GM19043 (cell line): Measurements from ENCODE around the gene DCST2.

Source experiments
- ATAC-seq: cut with Tn5 transposase; IDR thresholded peaks from one replicate; pipeline ENCODE4 v1.9.1; 2021; ENCODE audit warnings: low read depth; ENCODE audit not compliant: unreplicated experiment

Gene DCST2

DNA sequence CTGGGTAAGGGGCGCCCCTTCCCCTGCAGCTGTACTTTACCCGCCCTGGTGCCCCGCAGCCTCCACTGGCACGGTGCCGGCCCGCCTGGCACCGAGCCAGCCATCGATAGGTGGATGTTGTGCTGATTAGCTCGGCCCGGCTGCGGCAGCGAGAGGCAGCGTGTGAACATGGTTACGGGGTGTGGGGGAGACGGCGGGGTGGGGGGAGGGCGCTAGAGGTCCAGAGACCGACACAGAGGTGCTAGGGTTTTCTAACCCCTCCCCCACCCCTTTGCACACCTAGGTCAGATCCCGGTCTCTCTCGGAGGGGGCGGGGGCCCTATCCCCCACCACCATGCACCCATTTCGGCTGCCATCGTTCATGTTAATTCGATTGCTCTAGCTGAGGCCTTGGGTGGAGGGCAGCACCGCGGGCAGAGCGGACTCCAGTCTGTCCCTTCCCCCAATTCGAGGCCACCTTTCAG is 36.6 kb upstream of the DCST2 start:
- ATAC-seq = no peak

DNA sequence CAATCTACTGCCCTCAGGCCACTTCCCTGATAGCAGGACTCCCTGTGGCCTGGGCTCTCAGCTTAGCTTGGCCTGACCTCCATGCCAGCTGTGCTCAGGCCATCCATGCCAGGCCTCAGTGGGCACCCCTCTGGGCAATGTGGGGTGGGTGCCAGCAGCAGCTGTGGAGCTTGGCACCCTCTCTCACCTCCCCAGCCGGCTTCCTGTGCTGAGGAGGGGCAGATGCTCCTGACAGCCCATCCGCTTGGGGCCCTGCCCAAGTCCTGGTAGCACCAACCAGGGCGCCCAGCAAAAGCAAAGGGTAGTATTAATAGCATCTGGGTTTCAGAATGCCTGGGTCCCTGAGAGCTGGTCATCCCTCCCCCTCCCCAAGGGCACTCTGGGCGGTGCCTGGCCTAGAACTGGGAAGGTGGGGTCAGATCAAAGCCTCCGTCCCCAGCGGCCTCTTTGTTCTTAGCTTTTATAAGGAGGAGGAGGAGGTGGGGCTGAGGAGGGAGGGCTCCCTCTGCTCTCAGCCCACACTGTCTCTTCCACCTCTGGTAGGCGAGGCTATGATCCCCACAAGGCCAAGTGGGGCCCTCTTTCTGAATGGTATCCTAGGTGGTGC is 36.1 kb upstream of the DCST2 start:
- ATAC-seq = no peak

DNA sequence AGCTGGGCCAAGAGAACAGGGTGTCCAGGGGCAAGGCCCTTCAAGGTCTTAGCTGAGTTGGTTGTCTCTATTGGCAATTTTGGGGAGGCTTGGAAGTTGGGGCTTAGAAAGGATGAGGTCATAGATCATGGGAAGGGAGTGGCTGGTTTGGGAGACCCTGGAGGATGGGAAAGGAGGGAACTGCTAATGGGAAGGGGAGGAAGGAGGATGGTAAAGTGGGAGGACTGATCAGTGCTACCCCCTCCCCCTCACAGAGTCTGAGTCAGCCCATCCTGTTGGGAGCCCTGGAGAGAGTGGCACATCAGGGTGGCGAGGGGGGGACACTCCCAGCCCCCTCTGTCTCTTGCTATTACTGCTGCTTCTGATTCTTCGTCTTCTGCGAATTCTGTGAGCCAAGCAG is 35.0 kb upstream of the DCST2 start:
- ATAC-seq = no peak

DNA sequence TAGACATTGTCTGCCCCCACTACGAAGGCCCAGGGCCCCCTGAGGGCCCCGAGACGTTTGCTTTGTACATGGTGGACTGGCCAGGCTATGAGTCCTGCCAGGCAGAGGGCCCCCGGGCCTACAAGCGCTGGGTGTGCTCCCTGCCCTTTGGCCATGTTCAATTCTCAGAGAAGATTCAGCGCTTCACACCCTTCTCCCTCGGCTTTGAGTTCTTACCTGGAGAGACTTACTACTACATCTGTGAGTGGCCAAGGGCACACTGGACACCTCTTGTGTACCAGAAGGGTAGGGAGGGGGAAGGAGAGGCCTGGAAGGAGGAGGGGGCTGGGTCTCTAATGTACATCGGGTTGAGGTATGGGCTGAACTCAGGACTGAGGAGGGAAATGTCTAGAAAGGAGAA is 33.2 kb upstream of the DCST2 start:
- no peak for ATAC-seq

DNA sequence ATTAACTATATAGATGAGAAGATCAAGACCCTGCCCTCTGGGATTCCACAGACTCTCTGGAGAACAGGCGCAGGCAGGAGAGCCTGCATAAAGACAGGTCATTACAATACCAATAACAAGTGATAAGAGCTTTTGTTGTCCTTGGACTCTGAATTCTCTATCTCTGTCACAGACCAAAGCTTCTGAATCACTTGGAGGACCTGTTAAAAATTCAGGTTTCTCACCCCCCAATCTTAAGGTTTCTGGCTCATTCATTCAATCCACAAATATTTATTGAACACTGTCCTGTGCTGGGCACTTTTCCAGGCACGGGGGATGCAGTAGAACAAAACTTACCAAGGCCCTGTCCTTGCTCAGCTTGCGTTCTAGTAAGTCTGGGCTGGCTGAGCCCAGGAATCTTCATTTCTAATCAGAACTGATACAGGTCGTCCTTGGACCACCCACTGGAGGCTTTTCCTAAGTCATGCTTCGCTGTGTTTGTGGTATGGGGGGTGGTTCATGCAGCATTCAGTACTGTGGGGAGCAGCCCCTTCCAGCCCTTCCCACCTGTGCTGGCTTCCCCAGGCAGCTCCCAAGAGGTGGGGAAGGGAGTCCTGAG is 31.4 kb upstream of the DCST2 start:
- no peak for ATAC-seq

DNA sequence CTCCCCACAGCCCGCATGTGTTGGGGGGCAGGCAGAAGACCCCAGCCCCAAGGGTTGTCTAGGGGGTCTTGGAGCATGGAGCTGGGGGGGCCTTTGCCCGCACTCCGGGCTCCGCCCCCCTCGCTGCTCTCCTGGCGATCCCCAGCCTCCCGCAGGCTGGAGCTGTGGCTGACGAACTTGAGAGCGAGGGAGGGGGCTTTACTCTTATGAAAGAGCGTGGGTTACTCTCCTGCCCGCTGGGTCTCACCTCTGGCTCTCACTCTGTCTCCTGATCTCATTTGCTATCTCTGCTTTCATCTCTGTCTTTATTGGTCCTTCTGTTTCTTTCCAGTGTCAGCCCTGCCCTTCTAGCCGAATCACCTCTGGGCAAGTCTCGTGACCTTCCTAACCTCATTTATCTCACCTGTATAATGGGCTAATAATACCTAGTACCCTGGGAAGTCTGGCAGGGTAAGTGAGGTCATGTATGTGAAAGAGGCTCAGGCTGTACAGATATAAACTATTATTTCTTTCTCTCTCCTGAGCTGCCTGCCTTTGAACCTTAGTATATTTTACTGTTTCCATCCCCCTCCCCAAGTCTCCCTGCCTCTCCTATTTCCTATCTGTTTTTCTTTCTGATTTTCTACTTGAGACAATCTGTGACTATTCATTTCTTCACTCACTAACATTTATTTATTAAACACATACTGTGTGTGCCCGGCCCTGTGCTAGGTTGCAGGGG is 30.7 kb upstream of the DCST2 start:
- no peak for ATAC-seq

DNA sequence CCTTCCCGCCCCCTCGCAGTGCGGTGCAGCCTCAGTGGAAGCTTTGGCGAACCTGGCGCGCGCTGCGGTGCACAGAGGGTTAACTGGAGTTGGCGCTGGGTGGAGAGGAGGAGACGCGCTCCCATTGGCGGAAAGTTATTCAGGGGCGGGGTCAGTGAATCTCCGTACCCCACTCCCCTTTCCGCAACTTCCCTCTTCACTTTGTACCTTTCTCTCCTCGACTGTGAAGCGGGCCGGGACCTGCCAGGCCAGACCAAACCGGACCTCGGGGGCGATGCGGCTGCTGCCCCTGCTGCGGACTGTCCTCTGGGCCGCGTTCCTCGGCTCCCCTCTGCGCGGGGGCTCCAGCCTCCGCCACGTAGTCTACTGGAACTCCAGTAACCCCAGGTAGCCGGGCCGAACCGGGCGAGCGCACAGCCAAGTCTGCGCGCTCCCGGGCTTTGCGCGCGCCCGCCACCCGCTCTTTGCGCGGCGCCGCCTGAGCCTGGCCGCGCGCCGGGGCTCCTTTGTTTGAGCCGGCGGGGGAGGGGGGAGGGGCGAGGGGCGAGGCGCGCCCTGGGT is 30.0 kb upstream of the DCST2 start, which contains the start of gene EFNA4:
TSS of gene EFNA4 (plus strand) at position 191 of the 561 bp plus-strand sequence. CDS start at position 275, 84 bp downstream.
- ATAC-seq = peak; percentile 73

DNA sequence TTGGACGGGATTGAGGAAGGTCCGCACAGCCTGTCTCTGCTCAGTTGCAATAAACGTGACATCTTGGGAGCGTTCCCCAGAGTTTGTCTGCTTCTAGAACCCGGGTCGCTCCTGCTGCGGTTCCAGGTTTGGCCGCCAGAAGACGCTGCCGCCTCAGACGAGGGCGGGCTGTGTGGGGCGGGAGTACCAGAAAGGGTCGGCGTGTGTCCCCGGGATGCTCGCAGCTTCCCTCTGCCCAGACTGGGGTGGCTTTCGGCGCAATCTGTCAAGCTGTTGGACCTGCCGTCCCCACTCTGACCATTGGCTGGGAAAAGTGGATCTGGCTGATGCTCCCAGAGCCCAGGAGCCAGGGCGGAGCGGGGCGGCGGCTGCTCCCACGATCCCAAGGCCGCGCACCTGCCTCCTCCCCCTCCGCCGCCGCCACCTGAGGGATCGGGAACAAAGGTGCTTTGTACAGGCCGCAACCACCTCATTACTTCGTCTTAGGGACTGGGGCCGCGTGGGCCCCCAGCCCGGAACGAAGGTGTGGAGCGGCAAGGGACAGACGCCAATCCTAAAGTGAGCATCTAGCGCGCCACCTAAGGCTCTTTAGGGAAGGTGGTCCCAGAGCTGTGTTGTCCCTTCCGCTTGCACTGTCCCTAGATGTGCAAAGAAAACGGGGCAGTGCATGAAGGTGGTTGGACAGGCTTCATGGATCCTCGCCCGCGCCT is 29.3 kb upstream of the DCST2 start:
- ATAC-seq = no peak

DNA sequence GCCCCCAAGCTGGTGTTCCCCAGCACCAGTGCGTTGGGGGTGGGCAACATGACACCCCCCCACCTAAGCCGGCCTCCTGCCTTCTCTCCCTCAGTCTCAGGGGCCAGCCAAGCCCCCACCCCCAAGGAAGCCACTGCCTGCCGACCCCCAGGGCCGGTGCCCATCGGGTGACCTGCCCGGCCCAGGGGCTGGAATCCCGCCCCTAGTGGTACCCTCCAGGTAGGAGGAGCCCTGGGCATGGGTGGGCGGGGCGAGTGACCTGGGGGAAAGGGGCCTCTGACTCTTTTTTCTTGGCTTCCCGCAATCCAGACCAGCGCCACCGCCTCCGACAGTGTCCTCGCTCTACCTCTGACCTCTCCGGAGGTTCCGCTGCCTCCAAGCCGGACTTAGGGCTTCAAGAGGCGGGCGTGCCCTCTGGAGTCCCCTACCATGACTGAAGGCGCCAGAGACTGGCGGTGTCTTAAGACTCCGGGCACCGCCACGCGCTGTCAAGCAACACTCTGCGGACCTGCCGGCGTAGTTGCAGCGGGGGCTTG is 28.6 kb upstream of the DCST2 start:
- ATAC-seq = no peak

DNA sequence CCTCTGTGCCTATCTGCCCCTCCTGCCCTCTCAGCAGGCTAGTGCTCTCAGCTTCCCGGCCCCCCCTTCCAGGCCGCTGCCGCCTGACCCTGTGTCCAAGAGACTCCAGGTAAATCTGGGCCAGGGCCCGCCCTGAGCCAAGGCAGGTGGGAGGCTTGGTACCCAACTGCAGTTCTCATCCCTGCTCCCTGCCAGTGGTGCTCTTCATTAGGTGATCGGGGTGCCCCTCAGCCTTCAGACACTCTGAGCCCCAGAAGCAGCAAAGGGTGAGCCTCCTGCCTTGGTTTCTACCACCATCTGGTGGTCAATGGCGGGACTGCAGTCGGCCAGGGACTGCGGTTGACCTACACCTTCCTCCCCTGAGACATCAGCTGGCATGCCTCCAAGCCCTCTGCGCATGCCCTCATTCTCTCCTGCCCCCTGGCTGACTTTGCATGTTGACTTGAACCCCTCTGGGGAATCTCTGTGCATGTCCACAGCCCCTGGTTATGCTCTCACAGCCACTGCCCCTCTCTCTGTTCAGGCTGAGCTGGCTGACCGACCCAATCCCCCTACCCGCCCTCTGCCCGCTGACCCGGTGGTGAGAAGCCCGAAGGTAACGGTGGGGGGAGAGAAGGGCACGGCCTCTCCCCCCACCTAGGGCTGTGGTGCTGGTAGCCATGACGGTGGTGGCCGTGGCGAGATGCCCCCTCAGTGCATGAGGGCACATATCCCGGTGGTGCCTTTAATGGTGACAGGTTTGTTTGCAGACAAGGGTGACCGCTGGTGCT is 28.0 kb upstream of the DCST2 start:
- ATAC-seq = peak; percentile 52

DNA sequence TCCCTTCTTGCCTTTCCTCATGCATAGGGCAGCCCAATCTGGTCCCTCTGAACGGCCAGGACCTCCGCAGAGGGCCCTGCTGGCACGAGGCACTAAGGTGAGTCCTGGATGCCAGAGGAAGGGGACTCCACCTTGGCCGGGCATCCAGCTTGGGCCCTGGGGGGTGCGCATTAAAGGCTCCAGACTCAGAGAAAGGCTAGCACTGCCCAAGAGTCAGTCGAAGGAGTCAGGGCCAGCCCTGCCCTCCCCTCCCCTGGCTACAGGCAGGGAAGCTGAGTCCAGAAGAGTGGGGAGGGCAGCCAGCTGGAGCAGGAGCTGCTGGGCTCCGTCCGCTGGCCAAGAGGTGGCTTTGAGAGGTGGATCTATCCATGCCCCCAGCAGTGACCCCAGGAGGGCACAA is 27.2 kb upstream of the DCST2 start:
- no peak for ATAC-seq

DNA sequence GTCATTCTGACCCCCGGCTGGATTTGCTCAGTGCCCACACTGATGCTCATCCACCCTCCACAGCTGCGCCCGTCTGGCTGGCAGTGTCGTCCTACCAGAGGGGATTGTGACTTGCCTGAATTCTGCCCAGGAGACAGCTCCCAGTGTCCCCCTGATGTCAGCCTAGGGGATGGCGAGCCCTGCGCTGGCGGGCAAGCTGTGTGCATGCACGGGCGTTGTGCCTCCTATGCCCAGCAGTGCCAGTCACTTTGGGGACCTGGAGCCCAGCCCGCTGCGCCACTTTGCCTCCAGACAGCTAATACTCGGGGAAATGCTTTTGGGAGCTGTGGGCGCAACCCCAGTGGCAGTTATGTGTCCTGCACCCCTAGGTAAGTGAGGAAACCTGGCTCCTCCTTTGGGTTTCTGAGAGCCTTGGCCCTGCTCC is 24.2 kb upstream of the DCST2 start:
- ATAC-seq = no peak

DNA sequence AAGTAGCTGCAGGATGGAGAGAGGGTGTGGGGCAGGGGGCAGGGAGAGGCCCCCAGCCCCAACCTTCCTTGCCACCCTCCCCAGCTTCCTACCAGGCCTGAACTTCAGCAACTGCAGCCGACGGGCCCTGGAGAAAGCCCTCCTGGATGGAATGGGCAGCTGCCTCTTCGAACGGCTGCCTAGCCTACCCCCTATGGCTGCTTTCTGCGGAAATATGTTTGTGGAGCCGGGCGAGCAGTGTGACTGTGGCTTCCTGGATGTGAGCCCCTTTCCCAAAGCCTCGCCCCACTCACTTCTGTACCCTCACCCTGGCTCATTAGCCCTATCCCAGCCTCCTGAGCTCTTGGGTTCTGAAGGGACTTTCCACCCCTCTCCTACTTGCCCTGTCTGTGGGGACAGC is 23.5 kb upstream of the DCST2 start:
- ATAC-seq = no peak

DNA sequence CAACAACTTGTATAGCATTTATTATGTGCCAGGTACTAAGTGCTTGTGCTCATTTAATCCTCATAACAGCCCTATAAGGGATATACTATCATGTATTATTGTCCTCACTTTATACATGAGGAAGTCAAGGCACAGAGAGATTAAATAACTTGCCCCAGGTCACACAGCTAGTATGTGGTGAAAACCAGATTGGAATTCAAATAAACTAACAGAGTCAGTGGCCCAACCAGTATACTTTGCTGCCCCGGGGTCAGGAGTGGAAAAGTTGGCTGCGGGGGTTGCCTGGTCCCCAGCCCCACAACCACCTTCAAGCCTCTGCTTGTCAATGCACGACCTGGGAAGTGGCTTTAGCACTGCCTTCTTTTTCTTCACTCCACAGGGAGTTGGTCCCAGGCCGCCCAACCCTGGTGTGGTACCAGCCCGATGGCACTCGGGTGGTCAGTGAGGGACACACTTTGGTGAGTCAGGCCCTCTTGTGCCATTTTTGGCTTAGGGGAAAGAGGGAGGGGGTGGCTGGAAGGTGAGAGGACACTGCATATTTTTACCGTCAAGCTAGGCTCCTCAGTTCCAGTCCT is 20.0 kb upstream of the DCST2 start:
- ATAC-seq = no peak

DNA sequence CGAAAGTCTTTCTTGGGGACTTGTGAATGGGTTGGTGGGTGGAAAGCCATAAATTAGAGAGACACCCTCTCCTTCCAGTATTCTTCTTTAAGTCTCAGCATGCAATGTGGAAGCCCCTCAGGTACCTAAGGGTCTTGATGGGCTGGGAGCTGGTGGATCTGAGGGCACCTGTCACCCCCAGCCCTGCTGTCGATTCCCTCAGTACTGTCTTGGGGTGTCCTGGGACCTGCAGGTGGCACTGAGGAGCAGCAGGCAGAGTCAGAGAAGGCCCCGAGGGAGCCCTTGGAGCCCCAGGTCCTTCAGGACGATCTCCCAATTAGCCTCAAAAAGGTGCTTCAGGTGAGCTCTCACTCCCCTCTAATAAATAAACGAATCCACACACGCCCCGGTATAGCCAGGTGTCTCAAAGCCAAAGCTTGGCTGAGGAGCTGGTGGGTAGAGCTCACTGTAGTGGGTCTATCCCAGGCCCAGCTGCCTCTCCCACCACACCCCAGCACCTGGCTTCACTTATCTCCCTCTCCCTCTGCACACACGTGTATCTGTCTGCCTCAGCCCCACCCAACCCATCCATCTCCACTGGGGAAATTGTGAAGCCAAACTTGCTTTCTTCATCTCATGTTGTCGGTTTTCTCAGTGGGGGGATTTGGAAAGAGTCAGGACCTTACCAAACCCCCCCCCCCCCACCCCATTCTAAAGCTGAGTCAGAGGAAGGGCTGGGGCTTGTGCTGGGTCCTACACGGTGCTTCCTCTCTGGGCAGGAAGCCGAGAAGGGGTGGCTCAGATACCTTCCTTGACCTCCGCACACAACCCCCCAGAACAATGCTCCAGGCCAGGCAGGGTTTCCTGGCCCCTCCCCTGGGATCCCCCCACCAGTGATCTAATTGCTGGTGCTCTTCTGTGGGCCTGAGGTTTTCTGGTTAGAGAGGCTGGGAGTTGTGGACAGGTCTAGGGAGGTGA is 19.1 kb upstream of the DCST2 start:
- no peak for ATAC-seq

DNA sequence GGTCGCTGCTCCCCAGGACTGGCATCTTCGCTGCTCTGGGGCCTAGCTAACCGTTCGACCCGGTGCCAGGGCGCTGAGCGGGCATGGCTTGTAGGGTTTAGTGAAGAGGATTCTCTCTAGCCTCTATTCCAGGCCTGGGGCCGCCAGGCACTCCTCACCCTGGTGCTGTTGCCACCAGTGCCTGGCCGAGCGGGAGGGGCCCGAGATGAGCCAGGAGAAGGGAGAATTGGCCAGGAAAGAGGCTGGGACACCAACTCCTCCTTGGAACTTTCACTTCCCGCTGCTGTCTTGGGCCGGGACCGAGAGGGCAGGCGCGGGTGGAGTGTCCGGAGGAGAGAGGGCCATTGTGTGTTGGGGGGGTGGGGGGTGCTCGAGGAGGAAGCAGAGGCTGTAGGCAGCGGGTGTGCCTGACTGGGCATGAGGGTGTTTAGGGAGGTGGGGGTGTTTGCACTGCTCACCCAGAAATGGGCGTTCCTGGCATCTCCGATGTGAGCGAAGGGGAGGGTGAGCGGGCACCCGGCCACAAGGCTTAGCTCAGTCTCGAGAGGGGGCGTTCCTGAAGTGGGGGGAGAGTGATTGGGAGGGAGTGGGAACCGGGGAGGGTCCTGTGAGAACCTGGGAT is 18.3 kb upstream of the DCST2 start:
- no peak for ATAC-seq

DNA sequence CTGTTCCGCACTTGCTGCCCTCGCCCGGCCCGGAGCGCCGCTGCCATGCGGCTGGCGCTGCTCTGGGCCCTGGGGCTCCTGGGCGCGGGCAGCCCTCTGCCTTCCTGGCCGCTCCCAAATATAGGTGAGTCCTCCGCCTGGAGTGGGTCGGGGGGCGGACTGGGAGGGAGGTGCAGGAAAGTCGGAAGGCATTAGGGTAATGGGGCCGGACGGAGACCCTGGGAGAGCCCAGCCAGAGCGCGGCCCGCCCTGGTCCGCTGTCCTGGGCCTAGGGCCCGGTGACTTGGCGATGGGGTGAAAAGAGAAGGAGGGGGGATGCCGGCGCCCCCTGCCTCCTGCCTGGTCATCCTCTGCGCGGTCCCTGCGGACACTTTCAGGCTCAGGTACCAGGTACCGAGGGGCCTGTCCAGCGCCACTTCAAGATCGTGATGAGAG is 17.8 kb upstream of the DCST2 start:
- peak; percentile 12 for ATAC-seq
